Heart left ventricle (tissue), 13 donors: ENCODE measurements around the gene ENAH.

Experiments
- CTCF ChIP-seq, 12 donors: fragments of 200-600 bp; sonication (generic) in 4 of 12; IDR thresholded peaks; one replicate each; pipeline versions ENCODE4 v1.5.0 to v1.8.0; 2018 to 2022; ENCODE audit warnings: antibody characterized with exemption in 12 of 12, mild to moderate bottlenecking in 5 of 12
- POLR2A ChIP-seq, 2 donors: fragments of 450-650 bp; IDR thresholded peaks; one replicate each; pipeline ENCODE4 v1.6.1; 2017; ENCODE audit warnings: antibody characterized with exemption in 2 of 2, mild to moderate bottlenecking in 2 of 2, moderate library complexity in 2 of 2
- donor health status: ischemic (EF 13 %, LVEDD 7.1; RV severe dilation, severe dysfunction).
- donor health status: DM: no; HTN: yes; CAD: no.
- donor health status: DM: no; HTN: no; CAD: no.
- donor health status: ischemic (EF 25% LVEDD 6.9; RV normal size, moderate dysfunction).
- donor health status: ischemic (EF 25% LVEDD 5.7; RV mildly dilated, moderate dysfunction).
- donor health status: ischemic (EF 35%, LVEDD 5.7; RV mildly dilated, moderate dysfunction).
- donor health status: nonischemic (EF 11% LVEDD 7.7; RV severe dilation, severe dysfunction).
- donor health status: DM: yes; HTN: yes; CAD: no.
- donor health status: PGD.
- donor health status: ischemic (EF 29% LVEDD 5.4; RV normal size, mild dysfunction).
- donor health status: nonischemic (EF 23%, LVEDD 6.1; RV moderate dilation, normal function).

- TF ChIP-seq CTCF (IDR thresholded peaks at IDR 0.05), result no peak
- no peak for TF ChIP-seq POLR2A (IDR thresholded peaks at IDR 0.05)
These were observed 133.6 kb downstream of the ENAH start for GRCh38 chr1:225519166-225519863.
